Right lung (tissue), 5 donors: Measurements from ENCODE around the gene MYO10. TPM values are rescaled to one million over a fixed set of nuclear protein-coding genes. Genes with fewer than 3 reads are reported as not detected.
A peak's percentile ranks its signal among the peaks of the same experiment; 100 is the strongest.
"Not testable (repeated sequence)": the region's sequence is repeated elsewhere in the genome, so short reads cannot be mapped to it uniquely, and the experiment has no call there.

ENCODE experiments used
- DNase-seq, 2 donors: peaks; one replicate each; pipeline ENCODE4 v3.0.0-alpha.2; 2013
- polyA plus RNA-seq, 5 donors: library from polyadenylated mRNA; unstranded; fragments of 120-200 nt; gene quantifications; one replicate each; pipeline versions ENCODE4 v1.2.1 to v1.2.3, GENCODE V29; 2013; ENCODE audit warnings: inconsistent platforms in 1 of 5, low replicate concordance in 1 of 5; ENCODE audit not compliant: insufficient read length in 5 of 5, insufficient read depth in 1 of 5

The MYO10 gene
- polyA plus RNA-seq, 5 donors: 50.1 to 67.9 (median 57.3) TPM

- DNase-seq: no peak
These were observed 46.7 kb downstream of the MYO10 start for GRCh38 chr5:16889203-16889971.

- DNase-seq: no peak
These were observed 47.4 kb downstream of the MYO10 start for GRCh38 chr5:16888694-16889124.

- no peak for DNase-seq
These were observed 49.2 kb downstream of the MYO10 start for GRCh38 chr5:16886793-16887345.

- DNase-seq: peak; percentile 67 to 80
These were observed 49.7 kb downstream of the MYO10 start for GRCh38 chr5:16886366-16886736.

- DNase-seq: no peak
These were observed 50.3 kb downstream of the MYO10 start for GRCh38 chr5:16885635-16886365.

- no peak for DNase-seq
These were observed 51.5 kb downstream of the MYO10 start for GRCh38 chr5:16884595-16884994.

GRCh38 chr5:16883806-16884205 is 52.3 kb downstream of the MYO10 start:
- no peak for DNase-seq

- DNase-seq: no peak
These were observed 52.9 kb downstream of the MYO10 start for GRCh38 chr5:16883176-16883575.

GRCh38 chr5:16881251-16881650 is 54.8 kb downstream of the MYO10 start:
- DNase-seq: no peak

GRCh38 chr5:16880547-16880946 is 55.5 kb downstream of the MYO10 start:
- no peak for DNase-seq

GRCh38 chr5:16879650-16880049 is 56.4 kb downstream of the MYO10 start:
- DNase-seq: no peak

- DNase-seq: no peak
These were observed 56.9 kb downstream of the MYO10 start for GRCh38 chr5:16879191-16879590.

GRCh38 chr5:16877267-16877935 is 58.7 kb downstream of the MYO10 start:
- no peak for DNase-seq

- DNase-seq: not testable (repeated sequence)
These were observed 61.7 kb downstream of the MYO10 start for GRCh38 chr5:16874424-16874823.

GRCh38 chr5:16871746-16872339 is 64.2 kb downstream of the MYO10 start:
- no peak for DNase-seq

- no peak for DNase-seq
These were observed 65.2 kb downstream of the MYO10 start for GRCh38 chr5:16870878-16871277.

- no peak for DNase-seq
These were observed 66.0 kb downstream of the MYO10 start for GRCh38 chr5:16869821-16870796.

- DNase-seq: no peak
These were observed 68.5 kb downstream of the MYO10 start for GRCh38 chr5:16867577-16867953.

- DNase-seq: no peak
These were observed 69.1 kb downstream of the MYO10 start for GRCh38 chr5:16866795-16867576.

- DNase-seq: no peak
These were observed 69.8 kb downstream of the MYO10 start for GRCh38 chr5:16866273-16866672.
